ENCODE measurements around the gene EPN3. TPM values are rescaled to one million over a fixed set of nuclear protein-coding genes. Genes with fewer than 3 reads are reported as not detected.

EPN3 gene
- total RNA-seq, 1 experiment from 2014 or later, result 53.2 TPM

- no peak for TF ChIP-seq CTCF (IDR thresholded peaks at IDR 0.05; ENCODE audit: insufficient read depth in 1 of 2, low read depth in 1 of 2, low read length in 1 of 2, severe bottlenecking in 1 of 2, unreplicated experiment in 1 of 2)
- Histone ChIP-seq H3K9me3 (no peaks in the 10 kb centered on the region), H3K4me3 (ENCODE audit: low read depth, low read length) (no peak overlapping the region), H3K36me3 (ENCODE audit: control insufficient read depth, insufficient read depth, low read length) (peaks cover 8% of the 10 kb centered on the region), H3K27me3 (replicated peaks; ENCODE audit: control insufficient read depth, insufficient read depth, low read length) (no peaks in the 10 kb centered on the region), H3K4me1 (peaks cover under 1% of the 10 kb centered on the region; the same call in 1 of the 2 replicates)
- no peaks in the 10 kb centered on the region for H3K27me3 Mint-ChIP-seq (ENCODE audit: insufficient read depth, unreplicated experiment)
- no peak for DNase-seq
- BruUV-seq (replicated peaks), result no TSS peak
- ChIA-PET CTCF (no interaction called here), POLR2A (interaction anchor here (0.6 to 1.1 kb wide), 2 partner anchors 11 to 66 kb away, joined by 3 read pairs; no protein-coding TSS in a partner anchor)
- no peaks in the 10 kb centered on the region for H3K4me1 Mint-ChIP-seq (ENCODE audit: low read depth, unreplicated experiment)
- intact Hi-C loops (cut with micrococcal nuclease; ENCODE audit: unreplicated experiment), result no loop called here
- peaks cover 24% of the 10 kb centered on the region for H3K36me3 Mint-ChIP-seq (ENCODE audit: insufficient read depth, unreplicated experiment)
- no peak overlapping the region for H3K4me3 Mint-ChIP-seq (ENCODE audit: unreplicated experiment)
- no peaks in the 10 kb centered on the region for H3K9me3 Mint-ChIP-seq (ENCODE audit: unreplicated experiment)
- H3K27ac Mint-ChIP-seq (ENCODE audit: unreplicated experiment), result no peak overlapping the region
Observed at GRCh38 chr17:50554201-50554600, 21.7 kb downstream of the EPN3 start.

- CTCF ChIA-PET, result interaction anchor here (2.1 to 2.2 kb wide), 2 partner anchors 14 to 69 kb away, joined by 8 read pairs; no protein-coding TSS in a partner anchor
- H3K9me3 Mint-ChIP-seq (ENCODE audit: unreplicated experiment), result no peaks in the 10 kb centered on the region
- H3K36me3 Mint-ChIP-seq (ENCODE audit: insufficient read depth, unreplicated experiment), result peaks cover 33% of the 10 kb centered on the region
- no peak overlapping the region for H3K27ac Mint-ChIP-seq (ENCODE audit: unreplicated experiment)
- H3K4me1 ChIP-seq, result peaks cover 16% of the 10 kb centered on the region
- 0 out of 2 replicates have a peak, but pooled peaks cover under 1% of the 10 kb centered on the region for H3K27me3 ChIP-seq (replicated peaks; ENCODE audit: control insufficient read depth, insufficient read depth, low read length)
- intact Hi-C loops (cut with micrococcal nuclease; ENCODE audit: unreplicated experiment), result loop anchor here (2.0 kb wide), 1 partner anchor 46 kb away; no protein-coding TSS in a partner anchor
- H3K4me3 Mint-ChIP-seq (ENCODE audit: unreplicated experiment), result no peak overlapping the region
- POLR2A ChIA-PET, result no interaction called here
- H3K36me3 ChIP-seq (ENCODE audit: control insufficient read depth, insufficient read depth, low read length), result peaks cover 2% of the 10 kb centered on the region; the same call in 1 of the 2 replicates
- H3K4me1 Mint-ChIP-seq (ENCODE audit: low read depth, unreplicated experiment), result no peaks in the 10 kb centered on the region
- no TSS peak for BruUV-seq (replicated peaks)
- H3K27me3 Mint-ChIP-seq (ENCODE audit: insufficient read depth, unreplicated experiment), result no peaks in the 10 kb centered on the region
- no peaks in the 10 kb centered on the region for H3K9me3 ChIP-seq
- no peak for TF ChIP-seq CTCF (IDR thresholded peaks at IDR 0.05; ENCODE audit: insufficient read depth in 1 of 2, low read depth in 1 of 2, low read length in 1 of 2, severe bottlenecking in 1 of 2, unreplicated experiment in 1 of 2)
- H3K4me3 ChIP-seq (ENCODE audit: low read depth, low read length), result no peak overlapping the region
- DNase-seq, result no peak
Observed at GRCh38 chr17:50556803-50557202, 24.3 kb downstream of the EPN3 start.

- POLR2A ChIA-PET, result no interaction called here
- H3K27ac Mint-ChIP-seq (ENCODE audit: unreplicated experiment), result no peak overlapping the region
- no TSS peak for BruUV-seq (replicated peaks)
Observed at GRCh38 chr17:50557630-50558029, 25.1 kb downstream of the EPN3 start.

More at GRCh38 chr17:50557630-50558029, 25.1 kb downstream of the EPN3 start:
- Histone ChIP-seq H3K36me3 (ENCODE audit: control insufficient read depth, insufficient read depth, low read length) (no peaks in the 10 kb centered on the region), H3K4me1 (peaks cover 16% of the 10 kb centered on the region), H3K27me3 (replicated peaks; ENCODE audit: control insufficient read depth, insufficient read depth, low read length) (peaks cover 4% of the 10 kb centered on the region), H3K4me3 (ENCODE audit: low read depth, low read length) (no peak overlapping the region), H3K9me3 (no peaks in the 10 kb centered on the region)
- Mint-ChIP-seq H3K4me1 (ENCODE audit: low read depth, unreplicated experiment) (no peaks in the 10 kb centered on the region), H3K4me3 (ENCODE audit: unreplicated experiment) (no peak overlapping the region), H3K27me3 (ENCODE audit: insufficient read depth, unreplicated experiment) (peaks cover 6% of the 10 kb centered on the region), H3K36me3 (ENCODE audit: insufficient read depth, unreplicated experiment) (peaks cover 27% of the 10 kb centered on the region), H3K9me3 (ENCODE audit: unreplicated experiment) (no peaks in the 10 kb centered on the region)
- no peak for TF ChIP-seq CTCF (IDR thresholded peaks at IDR 0.05; ENCODE audit: insufficient read depth in 1 of 2, low read depth in 1 of 2, low read length in 1 of 2, severe bottlenecking in 1 of 2, unreplicated experiment in 1 of 2)
- no peak for DNase-seq
- intact Hi-C loops (cut with micrococcal nuclease; ENCODE audit: unreplicated experiment), result loop anchor here (2.0 kb wide), 1 partner anchor 45 kb away; no protein-coding TSS in a partner anchor
- CTCF ChIA-PET, result interaction anchor here (2.2 kb wide), 1 partner anchor 15 kb away, joined by 8 read pairs; no protein-coding TSS in a partner anchor

All from Caco-2 (cell line).